WERI-Rb-1 (cell line): ENCODE data around the gene PTPA.
A peak's percentile ranks its signal among the peaks of the same experiment; 100 is the strongest.

Source experiments
- DNase-seq: peaks from one replicate; pipeline ENCODE4 v3.0.0-alpha.2; 2020
- H3K27ac ChIP-seq: fragments of 250-450 bp; sonication (Bioruptor Pico); 2 replicates; pipeline ENCODE4 v1.5.1; 2020; ENCODE audit warnings: mild to moderate bottlenecking, moderate library complexity
- H3K27me3 ChIP-seq: fragments of 250-450 bp; sonication (Bioruptor Pico); 2 replicates; pipeline ENCODE4 v1.5.1; 2021; ENCODE audit warnings: mild to moderate bottlenecking, low read depth, moderate library complexity; ENCODE audit not compliant: insufficient read depth, severe bottlenecking
- H3K36me3 ChIP-seq: fragments of 250-450 bp; sonication (Bioruptor Pico); 2 replicates; pipeline ENCODE4 v1.5.1; 2020; ENCODE audit warnings: mild to moderate bottlenecking, moderate library complexity
- H3K4me3 ChIP-seq: 2 replicates; pipeline ENCODE4 v1.5.1; 2011; ENCODE audit warnings: low read depth, mild to moderate bottlenecking, control low read depth, low read length
- H3K9me3 ChIP-seq: fragments of 250-450 bp; sonication (Bioruptor Pico); 2 replicates; pipeline ENCODE4 v1.5.1; 2021; ENCODE audit warnings: mild to moderate bottlenecking, moderate library complexity; ENCODE audit not compliant: severe bottlenecking
- CTCF ChIP-seq: IDR thresholded peaks from 2 replicates; pipeline ENCODE4 v1.5.1; 2011; ENCODE audit warnings: low read depth, mild to moderate bottlenecking, control low read depth, inconsistent platforms, low read length

The PTPA gene

GRCh38 chr9:129102791-129103594 is 8.2 kb upstream of the PTPA start:
- peak; percentile 96 for TF ChIP-seq CTCF
- H3K27me3 ChIP-seq: no peaks in the 10 kb centered on the region
- no peak overlapping the region for H3K4me3 ChIP-seq
- H3K36me3 ChIP-seq: no peaks in the 10 kb centered on the region
- H3K27ac ChIP-seq: no peak overlapping the region; the same call in 1 of the 2 replicates
- DNase-seq: peak; percentile 90
- H3K9me3 ChIP-seq: no peaks in the 10 kb centered on the region

GRCh38 chr9:129103595-129103965 is 7.6 kb upstream of the PTPA start:
- DNase-seq: no peak
- Histone ChIP-seq H3K9me3 (no peaks in the 10 kb centered on the region), H3K4me3 (no peak overlapping the region), H3K27me3 (no peaks in the 10 kb centered on the region), H3K36me3 (no peaks in the 10 kb centered on the region), H3K27ac (no peak overlapping the region; the same call in 1 of the 2 replicates)
- TF ChIP-seq CTCF: no peak

GRCh38 chr9:129104051-129104450 is 7.2 kb upstream of the PTPA start:
- no peak for DNase-seq
- no peak overlapping the region for H3K4me3 ChIP-seq
- H3K36me3 ChIP-seq: no peaks in the 10 kb centered on the region
- H3K27me3 ChIP-seq: no peaks in the 10 kb centered on the region
- no peaks in the 10 kb centered on the region for H3K9me3 ChIP-seq
- H3K27ac ChIP-seq: no peak overlapping the region
- no peak for TF ChIP-seq CTCF

GRCh38 chr9:129105857-129106694 is 5.1 kb upstream of the PTPA start:
- TF ChIP-seq CTCF: no peak
- Histone ChIP-seq H3K27ac (no peak overlapping the region), H3K36me3 (no peaks in the 10 kb centered on the region; the same call in 1 of the 2 replicates), H3K27me3 (no peaks in the 10 kb centered on the region), H3K4me3 (no peak overlapping the region), H3K9me3 (no peaks in the 10 kb centered on the region)
- no peak for DNase-seq

GRCh38 chr9:129107651-129108050 is 3.6 kb upstream of the PTPA start:
- no peak for TF ChIP-seq CTCF
- Histone ChIP-seq H3K4me3 (no peak overlapping the region), H3K27ac (no peak overlapping the region), H3K27me3 (no peaks in the 10 kb centered on the region), H3K36me3 (no peaks in the 10 kb centered on the region; the same call in 1 of the 2 replicates), H3K9me3 (no peaks in the 10 kb centered on the region)
- no peak for DNase-seq
